IPS-18a (cell line): Measurements from ENCODE around the gene TCP11X2.
A peak's percentile ranks its signal among the peaks of the same experiment; 100 is the strongest.
"Not testable (repeated sequence)": the region's sequence is repeated elsewhere in the genome, so short reads cannot be mapped to it uniquely, and the experiment has no call there.

Experiments used
- H3K27ac ChIP-seq: one replicate; pipeline ENCODE4 v1.5.1; 2013; ENCODE audit warnings: low read length
- H3K27me3 ChIP-seq: one replicate; pipeline ENCODE4 v1.6.1; 2013; ENCODE audit warnings: mild to moderate bottlenecking, low read length; ENCODE audit not compliant: control insufficient read depth, insufficient read depth
- H3K36me3 ChIP-seq: one replicate; pipeline ENCODE4 v1.6.1; 2013; ENCODE audit warnings: low read depth, low read length; ENCODE audit not compliant: control insufficient read depth
- H3K4me1 ChIP-seq: one replicate; pipeline ENCODE4 v1.6.1; 2013; ENCODE audit warnings: low read depth, low read length; ENCODE audit not compliant: control insufficient read depth
- H3K4me3 ChIP-seq: one replicate; pipeline ENCODE4 v1.5.1; 2013; ENCODE audit warnings: low read length
- H3K9ac ChIP-seq: one replicate; pipeline ENCODE4 v1.6.1; 2013; ENCODE audit warnings: mild to moderate bottlenecking, low read length, moderate library complexity
- H3K9me3 ChIP-seq: one replicate; pipeline ENCODE4 v1.6.1; 2013; ENCODE audit warnings: low read depth, low read length; ENCODE audit not compliant: control insufficient read depth

TCP11X2 gene

DNA sequence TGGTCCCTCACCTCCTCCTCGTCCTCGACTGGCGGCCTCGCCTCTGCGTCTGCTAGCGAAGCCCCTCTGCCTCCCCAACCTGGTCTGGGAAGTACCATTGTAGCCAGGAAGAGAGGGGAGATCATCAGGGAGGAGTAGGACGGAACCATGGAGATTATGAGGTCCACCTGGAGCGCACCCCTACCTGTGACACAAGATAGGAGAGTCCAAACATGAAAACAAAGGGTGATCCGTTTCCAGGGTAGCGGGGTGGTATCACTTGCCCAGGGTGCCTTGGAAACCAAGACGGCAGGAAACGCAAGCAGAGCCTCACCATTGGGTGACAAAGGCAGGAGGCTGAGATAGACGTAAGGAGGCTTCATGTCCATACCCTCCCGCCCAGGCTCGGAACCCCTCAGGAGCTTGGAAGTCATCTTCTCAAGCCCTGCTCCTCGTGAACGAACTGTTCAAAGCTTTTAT is at the start of gene TCP11X2:
Gene TCP11X2, minus strand, starts transcription at position 51 of the 459 bp plus-strand sequence.
- not testable (repeated sequence) for H3K9me3 ChIP-seq, H3K27ac ChIP-seq, H3K4me1 ChIP-seq, H3K36me3 ChIP-seq, H3K27me3 ChIP-seq, H3K4me3 ChIP-seq, H3K9ac ChIP-seq

DNA sequence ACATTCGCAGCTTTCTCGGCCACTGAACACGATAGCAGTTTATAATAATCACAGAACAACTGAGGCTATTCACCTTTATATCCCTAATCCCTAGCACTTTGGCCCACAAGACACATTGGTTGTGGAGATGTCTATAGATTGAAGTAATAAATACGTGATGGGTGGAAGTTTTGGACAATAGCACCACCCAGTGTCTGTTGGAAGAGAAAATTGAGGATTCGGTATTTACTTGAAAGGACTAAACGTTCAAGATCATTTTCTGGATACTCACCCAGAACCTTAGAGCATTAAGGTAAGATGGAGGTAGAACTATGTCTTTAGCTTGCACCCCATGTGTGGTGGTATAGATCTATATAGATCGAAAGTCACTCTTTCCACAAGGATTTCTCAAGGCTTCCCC is 45.7 kb upstream of the TCP11X2 start:
- H3K9ac ChIP-seq, result no peak overlapping the region
- no peak overlapping the region for H3K4me3 ChIP-seq

DNA sequence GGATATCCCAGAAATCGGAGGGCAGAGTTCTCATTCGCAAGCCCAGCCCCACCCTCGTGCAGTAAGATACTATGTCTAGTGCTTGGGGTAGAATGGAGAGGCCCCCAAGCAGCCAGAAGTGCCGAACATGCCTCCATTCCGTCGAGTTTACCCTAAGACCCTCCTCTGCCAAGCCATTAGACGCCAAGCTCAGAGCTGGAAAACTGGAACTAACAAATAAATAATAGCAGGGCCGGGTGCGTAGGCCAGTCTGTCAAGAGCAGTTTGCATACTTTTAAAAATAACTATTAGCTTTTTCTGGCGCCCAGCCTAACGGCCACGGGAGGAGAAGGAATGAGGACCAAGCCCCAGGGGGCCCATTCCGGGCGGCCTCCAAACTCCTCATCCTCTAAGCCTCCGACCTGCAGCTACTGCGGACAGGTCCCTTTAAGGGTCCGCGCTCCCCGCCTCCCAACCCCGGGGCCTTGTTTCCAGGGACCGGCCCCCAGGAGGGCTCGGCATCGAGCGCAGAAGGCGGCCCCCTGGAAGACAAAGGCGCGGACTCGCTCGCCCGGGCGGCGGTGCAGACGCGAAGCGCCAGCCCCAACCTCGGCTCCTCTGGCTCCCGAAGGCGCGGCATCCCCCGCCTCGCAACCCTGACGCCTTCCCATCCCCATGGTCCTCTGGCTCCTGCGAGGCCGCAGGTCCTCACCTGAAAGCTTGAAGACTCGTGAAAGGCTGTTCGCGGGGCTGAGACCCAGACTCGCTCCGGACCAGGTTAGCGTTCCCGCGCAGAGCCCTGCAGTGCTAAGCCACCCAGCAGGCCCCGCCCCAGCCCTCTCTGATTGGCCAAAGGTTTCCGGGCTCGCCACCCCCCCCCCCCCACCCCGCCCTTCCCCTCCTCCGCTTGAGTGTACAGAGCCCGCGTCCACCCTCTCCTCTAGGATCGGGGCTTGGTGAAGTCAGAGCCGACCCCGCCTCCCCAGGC is 44.6 kb upstream of the TCP11X2 start, which contains the start of gene TMSB15A:
Gene TMSB15A, minus strand, starts transcription at position 765 of the 967 bp plus-strand sequence.
- H3K4me3 ChIP-seq, result peak within 1 kb of the TSS; percentile 77
- no peaks in the 10 kb centered on the region for H3K4me1 ChIP-seq
- no peaks in the 10 kb centered on the region for H3K27me3 ChIP-seq
- H3K9me3 ChIP-seq, result no peaks in the 10 kb centered on the region
- peaks cover 3% of the 10 kb centered on the region for H3K36me3 ChIP-seq
- peak within 1 kb of the TSS; percentile 73 for H3K9ac ChIP-seq
- H3K27ac ChIP-seq, result no peak within 1 kb of the TSS

More for the DNA sequence above, 45.7 kb upstream of the TCP11X2 start:
- H3K9me3 ChIP-seq, result no peaks in the 10 kb centered on the region
- H3K36me3 ChIP-seq, result no peaks in the 10 kb centered on the region
- H3K27me3 ChIP-seq, result no peaks in the 10 kb centered on the region
- no peaks in the 10 kb centered on the region for H3K4me1 ChIP-seq
- H3K27ac ChIP-seq, result no peak overlapping the region

DNA sequence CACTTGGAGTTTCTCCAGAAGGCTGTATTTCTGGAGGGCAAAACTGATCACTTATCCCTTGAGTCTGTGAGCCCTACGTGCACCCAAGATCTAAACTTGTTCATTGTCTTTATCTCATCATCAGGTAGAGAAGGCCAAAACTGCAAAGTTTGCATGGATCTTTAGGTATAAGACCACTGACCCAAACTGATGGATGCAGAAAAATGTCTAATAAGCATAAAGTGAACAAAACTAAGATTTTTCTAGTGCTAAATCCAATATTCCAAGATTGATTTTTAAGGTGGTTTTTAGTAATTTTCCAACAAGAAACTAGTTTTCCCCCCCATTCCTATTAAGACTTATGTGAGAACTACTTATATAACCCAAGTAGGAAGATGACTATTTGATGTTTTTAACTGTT is 42.9 kb upstream of the TCP11X2 start:
- Histone ChIP-seq H3K9me3 (no peaks in the 10 kb centered on the region), H3K36me3 (peaks cover 3% of the 10 kb centered on the region), H3K9ac (no peak overlapping the region), H3K4me3 (no peak overlapping the region), H3K4me1 (no peaks in the 10 kb centered on the region), H3K27me3 (no peaks in the 10 kb centered on the region), H3K27ac (no peak overlapping the region)

DNA sequence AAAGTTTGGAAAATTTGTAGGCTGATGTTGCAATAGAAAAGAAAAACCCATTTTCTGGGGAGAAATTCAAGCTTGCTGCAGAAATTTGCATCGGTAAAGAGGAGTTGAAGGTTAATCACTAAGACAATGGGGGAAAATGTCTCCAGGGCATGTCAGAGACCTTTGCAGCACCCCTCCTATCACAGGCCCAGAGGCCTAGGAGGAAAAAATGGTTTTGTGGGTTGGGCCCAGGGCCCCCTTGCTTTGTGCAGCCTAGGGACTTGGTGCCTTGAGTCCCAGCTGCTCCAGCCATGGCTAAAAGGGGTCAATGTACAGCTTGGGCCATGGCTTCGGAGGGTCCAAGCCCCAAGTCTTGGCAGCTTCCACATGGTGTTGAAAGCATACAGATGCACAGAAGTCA is 27.1 kb upstream of the TCP11X2 start:
- no peaks in the 10 kb centered on the region for H3K4me1 ChIP-seq
- H3K9ac ChIP-seq, result no peak overlapping the region
- no peaks in the 10 kb centered on the region for H3K36me3 ChIP-seq
- H3K4me3 ChIP-seq, result no peak overlapping the region
- H3K27ac ChIP-seq, result no peak overlapping the region
- no peaks in the 10 kb centered on the region for H3K27me3 ChIP-seq
- H3K9me3 ChIP-seq, result peaks cover 17% of the 10 kb centered on the region

DNA sequence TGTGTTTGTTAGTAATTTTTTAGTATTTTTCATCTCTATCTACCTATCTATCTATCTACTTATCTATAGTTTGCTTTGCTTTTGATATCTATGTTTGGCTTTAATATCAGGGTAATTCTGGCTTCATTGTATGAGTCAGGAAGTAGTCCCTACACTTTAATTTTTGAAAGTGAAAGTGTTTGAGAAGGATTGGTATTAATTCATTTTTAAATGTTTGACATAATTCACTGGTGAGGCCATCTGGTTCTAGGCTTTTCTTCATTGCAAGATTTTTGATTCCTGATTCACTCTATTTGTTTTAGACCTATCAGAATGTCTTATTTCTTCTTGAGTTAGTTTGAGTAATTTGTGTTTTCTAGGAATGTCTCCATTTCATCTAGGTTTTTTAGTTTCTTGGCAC is 20.2 kb upstream of the TCP11X2 start:
- Histone ChIP-seq H3K4me1 (no peaks in the 10 kb centered on the region), H3K4me3 (no peak overlapping the region), H3K27ac (no peak overlapping the region), H3K27me3 (no peaks in the 10 kb centered on the region), H3K36me3 (no peaks in the 10 kb centered on the region), H3K9me3 (peaks cover 10% of the 10 kb centered on the region), H3K9ac (no peak overlapping the region)

DNA sequence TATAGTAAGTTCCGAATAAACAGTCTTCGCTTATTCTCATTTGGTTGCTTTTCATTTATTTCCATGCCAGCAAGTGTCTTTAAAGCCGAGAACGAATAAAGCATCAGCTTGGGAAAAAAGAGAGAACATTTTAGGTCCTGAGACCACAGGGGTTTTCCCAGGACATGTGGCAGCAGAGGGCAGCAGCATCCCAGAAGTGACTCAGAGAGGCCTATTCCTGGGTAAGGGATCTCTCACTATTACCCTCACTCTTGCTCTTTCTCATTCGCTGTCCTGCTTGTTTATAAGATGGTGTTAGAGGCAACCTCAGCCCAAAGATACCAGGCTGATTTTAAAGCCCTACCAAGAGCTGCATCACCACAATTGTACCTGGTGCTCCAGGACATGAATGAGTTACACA is 7.2 kb upstream of the TCP11X2 start:
- H3K4me1 ChIP-seq, H3K9ac ChIP-seq, H3K27ac ChIP-seq, H3K27me3 ChIP-seq, H3K9me3 ChIP-seq, H3K4me3 ChIP-seq, H3K36me3 ChIP-seq: not testable (repeated sequence)

DNA sequence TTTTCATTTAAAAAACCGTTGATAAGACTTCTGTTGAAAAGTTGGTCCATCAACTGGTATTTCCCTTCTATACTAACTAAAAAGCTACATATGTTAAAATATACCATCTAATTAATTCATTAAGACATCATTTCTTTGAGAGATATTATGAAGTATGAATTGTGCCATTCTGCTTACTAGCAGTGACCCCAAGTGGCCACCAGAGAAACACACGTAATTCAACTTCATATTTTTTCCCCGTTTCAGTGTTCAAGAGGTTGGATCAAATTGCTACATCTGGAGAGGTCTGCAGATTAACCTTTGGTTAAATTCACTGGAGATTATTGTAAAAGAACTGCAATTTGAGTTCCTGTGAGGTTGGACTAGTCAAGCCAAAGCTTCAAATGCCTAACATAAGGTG is 1.4 kb downstream of the TCP11X2 start:
- not testable (repeated sequence) for H3K27me3 ChIP-seq, H3K4me1 ChIP-seq, H3K9me3 ChIP-seq, H3K36me3 ChIP-seq, H3K4me3 ChIP-seq, H3K9ac ChIP-seq, H3K27ac ChIP-seq

DNA sequence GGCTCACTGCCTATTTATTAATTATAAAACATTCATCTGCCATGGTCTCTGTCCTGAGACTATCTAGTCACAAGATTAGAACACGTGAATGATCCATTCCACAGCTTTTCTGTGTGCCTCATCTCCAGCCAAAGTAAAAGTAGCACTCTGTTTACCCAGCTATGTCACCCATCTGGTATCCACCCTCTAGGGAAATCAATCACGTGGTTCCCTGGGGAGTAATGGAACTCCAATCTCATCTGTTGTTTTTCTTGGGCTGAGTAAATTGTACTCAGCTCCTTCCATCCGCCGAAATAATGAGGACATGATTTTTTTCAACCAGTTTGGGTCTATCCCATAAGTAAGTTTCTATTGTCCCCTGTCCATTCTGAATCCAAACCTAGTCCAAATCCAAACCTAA is 13.0 kb downstream of the TCP11X2 start:
- H3K4me1 ChIP-seq, H3K36me3 ChIP-seq, H3K27ac ChIP-seq, H3K4me3 ChIP-seq, H3K9me3 ChIP-seq, H3K9ac ChIP-seq, H3K27me3 ChIP-seq: not testable (repeated sequence)

DNA sequence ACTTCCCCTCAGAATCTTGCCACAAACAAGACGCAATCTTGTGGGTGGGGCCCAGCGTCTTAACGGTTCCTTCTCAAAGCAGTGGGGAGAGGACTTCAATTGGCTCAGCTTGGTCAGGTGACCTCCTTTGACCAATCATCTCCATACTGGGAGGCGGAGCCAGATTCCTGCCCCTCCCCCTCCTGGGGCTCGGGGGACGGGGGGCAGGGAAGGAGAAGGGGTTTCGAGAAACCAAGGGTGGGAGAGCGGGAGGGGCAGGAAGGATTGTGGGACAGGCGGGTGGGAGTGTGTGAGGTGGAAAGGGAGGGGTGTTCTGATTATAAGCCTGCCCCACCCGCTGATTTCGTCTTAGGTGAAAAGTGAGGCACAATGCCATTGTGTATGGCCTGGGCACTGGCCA is 31.7 kb downstream of the TCP11X2 start, which contains the start of gene NXF2B:
Gene NXF2B, minus strand, starts transcription at position 101 of the 400 bp plus-strand sequence. CDS start 59,972 bp downstream, outside the sequence.
- not testable (repeated sequence) for H3K4me1 ChIP-seq, H3K27ac ChIP-seq, H3K4me3 ChIP-seq, H3K27me3 ChIP-seq, H3K9ac ChIP-seq, H3K36me3 ChIP-seq, H3K9me3 ChIP-seq

DNA sequence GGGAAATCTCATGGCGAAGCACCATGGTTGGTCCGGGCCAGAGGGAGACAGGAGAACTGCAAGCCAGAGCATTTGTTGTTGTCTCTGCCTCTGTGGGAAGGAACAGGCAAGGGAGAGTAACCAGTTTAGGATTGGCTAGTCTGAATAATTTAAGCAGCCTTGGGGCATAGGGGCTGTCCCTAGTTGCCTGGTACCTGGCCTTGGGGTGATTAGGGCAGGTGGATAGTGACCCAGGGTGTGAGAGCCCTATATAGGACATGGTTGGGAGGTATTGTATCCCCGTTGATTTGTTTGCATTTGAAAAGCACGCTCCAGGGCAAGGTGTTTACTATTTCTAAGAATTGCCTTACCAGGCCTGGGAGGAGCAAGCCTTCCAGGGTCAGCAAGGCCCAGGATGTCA is 57.1 kb downstream of the TCP11X2 start:
- not testable (repeated sequence) for H3K27me3 ChIP-seq, H3K9ac ChIP-seq, H3K36me3 ChIP-seq, H3K9me3 ChIP-seq, H3K4me3 ChIP-seq, H3K4me1 ChIP-seq, H3K27ac ChIP-seq
